ENCODE results near the gene TAS1R2.
"Not testable (repeated sequence)": the region's sequence is repeated elsewhere in the genome, so short reads cannot be mapped to it uniquely, and the experiment has no call there.

The TAS1R2 gene

DNA sequence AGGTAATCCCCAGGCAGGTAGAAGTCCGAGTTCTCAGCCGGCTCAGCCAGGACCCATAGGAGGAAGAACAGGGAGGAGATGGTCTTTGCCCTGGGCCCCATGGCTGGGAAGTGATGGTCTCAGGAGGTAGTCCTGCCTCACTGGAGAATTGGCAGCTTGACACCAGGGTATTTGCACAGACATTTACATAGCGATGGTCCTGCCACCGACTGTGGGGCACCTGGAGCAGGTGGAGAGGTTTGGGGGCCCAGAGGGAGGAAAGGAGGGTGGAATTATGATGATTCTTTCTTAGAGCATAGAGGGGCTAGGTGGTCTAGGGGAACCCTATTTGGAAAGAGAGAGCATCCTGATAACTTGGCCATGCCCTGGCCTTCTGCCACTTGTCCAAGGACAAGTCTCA is at the start of gene TAS1R2:
TSS of gene TAS1R2 (minus strand) at position 101 of the 400 bp plus-strand sequence. CDS start at position 101, 0 bp downstream.
- DNase-seq, result no peak

DNA sequence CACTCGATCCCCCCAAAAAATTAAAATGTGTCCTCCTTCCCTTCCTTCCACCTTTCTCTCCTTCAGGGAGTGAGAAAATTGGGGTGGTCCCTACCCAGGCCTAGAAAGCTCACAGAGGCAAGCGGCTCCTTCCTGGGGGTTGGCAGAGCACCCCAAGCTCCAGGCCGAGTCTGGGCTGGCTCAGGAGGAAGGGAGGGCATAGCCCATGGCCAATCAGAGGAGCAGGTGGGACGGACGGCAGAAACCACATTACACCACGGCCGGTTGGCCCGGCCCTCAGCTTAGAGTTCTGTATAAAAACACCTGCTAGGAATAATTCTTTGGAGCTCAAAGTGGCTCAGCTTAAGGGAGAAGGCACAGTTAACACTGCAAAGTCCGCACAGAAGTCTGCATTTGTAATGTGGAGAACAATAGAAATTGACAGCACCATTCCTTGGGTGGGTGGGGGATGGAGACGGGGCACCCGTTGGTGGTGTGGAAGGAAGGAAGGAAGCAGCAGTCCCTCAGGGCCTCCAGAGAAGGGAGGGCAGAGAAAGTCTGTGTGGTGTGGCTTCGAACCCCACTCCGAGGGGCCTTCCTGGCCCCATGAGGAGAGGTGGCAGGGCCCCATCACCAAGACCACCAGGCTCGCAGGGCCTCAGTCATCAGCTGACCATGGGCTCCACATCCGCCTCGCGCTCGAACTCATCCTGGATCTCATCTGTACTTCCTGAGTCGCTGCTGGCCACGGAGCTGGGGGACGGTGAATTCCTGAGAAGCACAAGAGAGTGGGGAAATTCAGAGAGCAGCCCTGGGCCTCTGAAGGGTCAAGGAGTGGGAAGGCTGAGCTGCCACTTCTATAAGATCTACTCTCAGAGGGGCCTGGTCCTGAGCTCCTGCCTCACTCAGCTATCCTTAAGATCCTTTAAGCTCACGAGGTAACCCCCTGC is 48.7 kb upstream of the TAS1R2 start:
- DNase-seq, result peak; percentile 65

DNA sequence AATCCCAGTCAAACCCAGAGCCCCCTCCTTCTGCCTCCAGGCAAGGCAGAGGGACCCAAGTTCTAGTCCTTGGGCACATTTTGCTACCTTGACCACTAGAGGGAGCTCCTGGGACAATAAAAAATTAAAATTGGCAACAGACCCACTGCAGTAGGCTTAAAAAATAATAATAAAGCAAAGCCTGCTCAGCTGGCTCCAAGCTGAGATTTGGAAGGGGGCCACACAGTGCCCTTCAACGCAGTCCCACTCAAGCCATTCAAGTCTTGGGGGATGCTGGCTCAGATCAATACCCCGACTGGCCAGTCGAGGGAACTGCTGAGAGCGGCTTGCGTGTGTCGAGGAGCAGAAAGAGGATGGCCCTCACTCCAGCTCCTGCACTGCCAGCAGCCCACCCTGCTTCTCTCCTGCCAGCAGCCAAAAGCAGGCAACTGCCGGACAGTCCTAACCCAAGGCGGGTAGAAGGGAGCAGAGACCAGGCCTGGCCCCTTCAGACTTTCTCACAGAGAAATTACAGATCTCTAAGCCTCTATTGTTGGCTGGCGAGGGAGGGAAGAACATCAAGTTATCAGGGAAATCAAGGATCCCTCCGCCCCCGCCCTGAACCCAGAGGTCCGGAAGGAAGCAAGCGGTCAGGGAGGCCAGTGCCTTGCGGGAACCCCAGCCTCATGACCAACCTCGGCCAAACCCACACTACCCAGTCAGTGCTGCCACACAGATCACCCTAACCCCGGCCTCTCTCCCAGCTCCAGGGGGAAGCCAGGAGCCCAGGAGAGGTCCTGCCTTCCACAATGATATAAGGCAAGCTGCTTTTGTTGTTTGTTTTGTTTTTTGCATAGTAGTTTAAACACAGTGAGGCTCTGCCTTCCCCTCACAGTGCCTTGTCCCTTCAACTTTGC is 47.8 kb upstream of the TAS1R2 start:
- DNase-seq, result peak; percentile 38

DNA sequence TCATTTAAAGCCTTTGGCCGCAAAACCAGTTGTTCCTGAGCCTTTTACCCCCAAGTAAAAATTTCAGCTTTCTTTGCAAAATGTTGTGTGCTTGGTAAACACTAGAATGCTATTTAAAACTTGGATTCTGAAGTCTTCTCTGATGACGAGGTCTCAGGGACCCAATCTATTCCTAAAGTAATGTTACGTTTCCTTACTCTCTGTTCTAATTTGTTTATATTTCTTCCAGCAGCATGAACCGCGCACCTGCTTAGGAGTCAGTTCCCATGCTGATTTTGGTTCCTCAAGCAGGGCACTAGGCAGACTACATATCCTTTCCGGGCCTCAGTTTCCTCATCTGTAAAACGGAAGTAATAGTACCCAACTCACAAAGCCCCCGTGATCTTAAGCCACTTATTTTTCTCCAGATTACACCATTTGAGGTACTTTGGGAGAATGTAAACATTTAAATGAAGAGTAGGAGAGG is 43.9 kb upstream of the TAS1R2 start:
- DNase-seq, result no peak

DNA sequence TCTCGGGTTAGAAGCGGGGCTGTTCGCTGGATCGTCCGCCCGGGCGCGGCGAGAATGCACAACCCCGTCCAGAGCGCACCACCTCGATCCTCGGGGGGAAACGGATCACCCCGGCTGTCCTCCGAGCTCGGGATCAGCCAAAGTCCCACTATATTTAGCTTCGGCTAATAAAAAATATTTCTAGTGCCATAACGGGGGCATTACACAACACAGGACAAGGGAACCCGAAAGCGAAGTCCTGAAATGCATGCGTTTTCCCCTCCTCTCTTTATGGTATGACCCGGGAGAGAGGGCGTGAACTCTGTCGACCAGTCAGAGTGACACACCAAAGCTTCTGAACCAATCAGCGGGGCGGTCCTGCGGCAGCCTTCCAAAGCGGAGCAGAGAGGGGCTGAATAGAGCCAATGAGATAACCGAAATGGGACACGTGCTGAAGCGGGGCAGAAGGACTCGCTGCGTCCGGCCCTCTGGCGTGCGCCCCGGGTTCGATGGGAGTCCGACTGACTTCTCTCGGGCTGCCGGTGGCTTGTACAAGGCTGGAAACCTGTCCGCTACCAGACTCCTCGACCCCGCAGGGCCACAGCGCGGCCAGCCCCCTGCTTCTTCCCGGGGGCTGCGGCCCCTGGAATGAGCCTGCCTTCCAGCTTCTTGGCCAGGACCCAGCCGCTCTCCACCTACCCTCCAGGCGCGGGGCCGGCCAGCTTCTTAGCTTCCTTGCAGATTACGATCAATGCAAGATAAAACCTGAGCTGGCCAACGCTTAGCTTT is 43.2 kb upstream of the TAS1R2 start, which contains the start of gene ALDH4A1:
TSS of gene ALDH4A1 (minus strand) at position 33 of the 768 bp plus-strand sequence. CDS start at position 1, 32 bp downstream.
- DNase-seq, result peak; percentile 98

DNA sequence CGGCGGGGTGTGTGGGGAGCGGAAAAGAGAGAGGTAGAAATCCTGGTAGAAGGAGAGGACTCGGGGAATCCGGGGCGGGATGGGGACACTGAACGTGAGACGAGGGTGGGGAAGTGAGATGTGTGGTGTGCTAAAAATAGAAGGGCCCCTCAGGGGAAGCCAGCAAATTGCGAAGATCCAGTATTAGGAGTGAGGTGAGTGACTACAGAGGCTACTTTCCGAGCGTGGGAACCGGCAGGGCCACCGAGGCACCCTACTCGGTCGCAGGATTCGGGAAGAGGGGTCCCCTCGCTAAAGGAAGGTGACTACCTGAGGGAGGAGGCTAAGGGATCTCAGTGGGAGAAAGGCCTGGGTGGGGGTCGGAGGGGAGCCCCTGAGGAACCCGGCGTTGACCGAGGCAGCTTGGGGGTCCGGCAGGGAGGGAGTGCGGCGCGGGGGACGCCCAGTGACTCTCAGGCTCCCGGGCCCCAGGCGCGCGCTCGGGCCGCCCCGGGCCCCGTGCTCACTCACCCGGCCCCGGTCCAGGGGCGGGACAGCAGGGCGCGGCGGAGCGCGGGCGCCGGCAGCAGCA is 42.6 kb upstream of the TAS1R2 start:
- peak; percentile 33 for DNase-seq

DNA sequence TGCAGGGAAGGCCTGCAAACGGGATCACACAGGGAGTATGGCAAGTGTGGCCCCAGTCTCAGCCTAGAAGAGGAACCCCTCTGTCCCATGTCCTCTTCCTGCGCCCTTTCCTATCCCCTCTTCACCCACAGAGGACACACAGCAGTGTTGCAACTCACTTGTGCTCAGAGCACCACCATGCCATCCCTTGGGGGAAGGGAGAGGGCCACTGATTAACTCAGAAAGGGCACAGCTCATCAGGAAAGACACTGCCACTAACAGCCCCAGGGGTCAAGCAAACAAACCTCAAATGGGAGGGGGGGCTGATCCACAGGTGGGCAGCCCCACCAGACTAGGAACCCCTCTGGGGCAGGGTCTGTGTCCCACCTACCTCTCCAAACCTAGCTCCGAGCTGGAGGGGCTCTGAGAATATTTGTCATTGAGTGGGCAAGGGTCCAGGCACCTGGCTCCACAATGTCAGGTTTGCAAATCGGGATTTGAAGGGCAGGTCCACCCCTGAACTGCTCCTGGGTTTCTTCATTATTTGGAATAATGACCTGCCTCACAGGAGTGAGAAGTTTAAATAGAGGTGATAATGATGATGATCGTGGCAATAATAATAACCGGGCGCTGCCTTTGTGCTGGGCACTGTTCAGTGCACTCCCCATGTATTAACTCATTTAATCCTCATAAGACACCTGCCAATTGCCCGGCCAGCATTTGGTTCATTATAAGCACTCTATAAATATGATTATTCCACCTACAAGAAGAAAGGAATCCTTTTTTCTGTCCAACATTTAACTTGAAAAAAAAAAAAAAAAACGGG is 41.9 kb upstream of the TAS1R2 start:
- peak; percentile 59 for DNase-seq

DNA sequence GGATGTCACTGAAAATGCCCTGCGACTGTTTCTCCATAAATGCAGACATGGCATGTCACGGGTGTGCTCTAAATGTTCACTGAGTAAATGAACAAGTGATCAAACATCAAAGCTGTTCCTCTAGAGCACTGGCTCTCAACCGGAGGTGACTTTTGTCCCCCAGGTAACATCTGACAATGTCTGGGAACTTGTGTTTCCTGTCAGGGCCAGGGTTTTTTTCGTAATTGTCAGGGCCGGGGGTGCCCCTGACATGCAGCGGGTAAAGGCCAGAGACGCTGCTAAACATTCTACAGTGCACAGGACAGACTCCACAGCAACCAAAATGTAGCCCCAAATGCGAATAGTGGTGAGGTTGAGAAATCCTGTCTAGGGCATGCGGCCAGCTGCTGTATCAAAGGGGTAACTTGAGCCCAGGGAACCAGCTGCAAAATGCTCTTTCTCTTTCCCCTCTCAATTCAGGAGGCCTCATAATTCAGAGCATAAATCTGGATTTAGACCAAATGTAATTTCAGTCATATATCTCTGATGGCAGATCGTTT is 40.9 kb upstream of the TAS1R2 start:
- DNase-seq, result peak; percentile 47

DNA sequence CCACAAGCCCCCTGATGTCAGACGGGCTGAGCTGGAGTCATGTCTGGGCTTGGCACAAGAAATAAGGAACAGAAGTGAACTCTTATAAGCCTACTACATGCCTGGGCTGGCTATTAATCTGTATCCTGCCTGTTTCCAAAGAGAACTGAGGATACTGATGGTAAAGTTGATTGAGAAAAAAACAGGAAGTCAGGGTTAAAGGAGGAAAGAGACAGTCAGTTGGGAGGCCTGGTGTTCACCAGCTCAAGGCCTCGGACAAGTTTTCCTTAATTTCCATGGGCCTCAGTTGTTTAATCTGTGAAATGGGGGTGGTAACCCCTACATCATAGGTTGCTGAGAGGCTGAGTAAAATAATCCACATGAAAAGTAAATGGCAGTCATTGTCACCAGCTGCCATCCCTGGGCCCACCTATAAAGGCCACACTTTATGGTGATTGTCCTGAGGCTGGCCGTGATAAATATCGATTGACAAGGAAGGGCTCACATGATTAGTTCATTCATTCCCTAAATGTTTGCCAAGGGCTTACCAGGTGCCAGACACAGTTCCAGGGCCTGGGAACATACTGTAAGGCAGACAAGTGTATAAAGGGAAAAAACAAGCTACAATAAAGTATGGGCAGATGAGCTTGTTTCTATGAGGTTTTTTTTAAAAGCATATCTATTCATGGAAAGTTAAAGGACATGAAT is 40.0 kb upstream of the TAS1R2 start:
- no peak for DNase-seq

DNA sequence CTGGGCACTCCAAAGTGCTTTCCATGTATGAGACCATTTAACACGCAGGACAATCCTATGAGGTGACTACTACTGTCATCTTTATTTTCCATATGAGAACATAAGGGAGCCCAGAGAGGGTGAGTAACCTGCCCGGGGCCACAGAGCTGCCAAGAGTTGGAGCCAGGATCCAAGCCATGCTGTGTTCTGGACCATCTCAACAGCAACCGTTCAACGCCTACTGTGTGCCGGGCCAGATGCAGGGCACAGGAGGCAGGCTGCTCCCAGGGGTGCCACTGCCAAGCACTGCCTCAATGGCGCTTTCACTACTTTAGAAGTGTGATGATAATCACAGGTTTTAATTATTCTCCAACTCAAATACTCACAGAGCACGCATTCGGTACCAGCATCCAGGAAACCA is 39.1 kb upstream of the TAS1R2 start:
- no peak for DNase-seq

DNA sequence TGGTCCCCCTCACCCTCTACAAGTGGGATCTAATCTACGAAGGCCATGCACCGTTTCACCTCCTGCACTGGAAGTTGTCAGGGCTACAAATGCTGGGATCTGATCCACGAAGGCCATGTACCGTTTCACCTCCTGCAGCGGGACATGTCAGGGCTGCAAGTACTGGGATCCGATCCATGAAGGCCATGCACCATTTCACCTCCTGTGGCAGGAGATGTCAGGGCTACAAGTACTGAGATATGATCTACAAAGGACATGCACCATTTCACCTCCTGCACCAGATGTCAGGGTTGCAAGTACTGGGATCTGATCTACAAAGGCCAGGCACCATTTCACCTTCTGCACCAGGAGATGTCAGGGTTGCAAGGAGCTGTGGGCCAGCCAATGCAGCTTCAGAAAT is 35.9 kb upstream of the TAS1R2 start:
- DNase-seq, result no peak

DNA sequence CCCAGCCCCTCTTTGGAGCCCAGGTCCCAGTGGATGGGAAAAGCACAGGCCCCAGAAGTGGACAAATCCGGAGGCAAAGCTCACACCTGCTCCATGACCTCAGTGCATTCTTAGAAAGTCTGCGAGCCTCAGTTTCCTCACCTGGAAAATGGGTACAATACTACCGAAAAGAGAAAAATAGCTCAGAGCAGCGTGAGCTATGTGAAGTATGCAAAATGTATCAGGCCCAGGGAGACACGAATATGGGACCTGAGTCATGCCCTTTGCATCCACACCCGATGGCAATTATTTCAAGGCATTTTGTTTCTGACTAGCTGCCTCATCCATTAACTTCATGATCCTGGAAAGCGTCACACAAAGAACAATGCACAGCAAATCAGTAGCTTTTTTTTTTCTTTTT is 33.7 kb upstream of the TAS1R2 start:
- no peak for DNase-seq

DNA sequence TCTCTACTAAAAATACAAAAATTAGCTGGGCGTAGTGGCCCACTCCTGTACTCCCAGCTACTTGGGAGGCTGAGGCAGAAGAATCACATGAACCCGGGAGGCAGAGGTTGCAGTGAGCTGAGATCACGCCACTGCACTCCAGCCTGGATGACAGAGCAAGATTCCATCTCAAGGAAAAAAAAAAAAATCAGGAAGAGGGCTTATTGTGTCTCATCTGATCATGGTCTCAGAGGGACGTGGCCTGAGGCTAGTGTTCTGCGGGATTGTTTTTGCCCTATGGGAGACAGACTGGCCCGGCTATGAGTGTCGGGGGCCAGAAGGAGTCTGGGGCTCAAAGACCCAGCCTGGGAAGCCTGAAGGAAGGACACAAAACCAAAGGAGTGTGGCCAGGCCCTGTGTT is 32.4 kb upstream of the TAS1R2 start:
- DNase-seq, result not testable (repeated sequence)

DNA sequence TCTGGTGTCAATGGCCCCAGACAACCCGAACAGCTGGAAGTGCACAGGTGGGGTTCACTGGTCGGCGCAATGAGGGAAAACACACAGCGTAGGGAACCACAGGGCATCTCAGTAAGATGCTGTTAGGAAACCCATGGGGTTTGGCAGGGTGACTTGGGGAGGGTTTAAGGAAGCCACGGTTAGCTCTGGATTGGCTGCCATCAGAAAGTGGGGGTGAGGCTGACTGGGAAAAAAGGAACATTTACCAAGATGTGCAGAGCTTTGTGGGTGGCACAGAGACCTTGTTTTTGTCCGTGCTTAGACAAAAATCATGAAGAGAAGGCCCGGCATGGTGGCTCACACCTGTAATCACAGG is 31.9 kb upstream of the TAS1R2 start:
- peak; percentile 2 for DNase-seq

DNA sequence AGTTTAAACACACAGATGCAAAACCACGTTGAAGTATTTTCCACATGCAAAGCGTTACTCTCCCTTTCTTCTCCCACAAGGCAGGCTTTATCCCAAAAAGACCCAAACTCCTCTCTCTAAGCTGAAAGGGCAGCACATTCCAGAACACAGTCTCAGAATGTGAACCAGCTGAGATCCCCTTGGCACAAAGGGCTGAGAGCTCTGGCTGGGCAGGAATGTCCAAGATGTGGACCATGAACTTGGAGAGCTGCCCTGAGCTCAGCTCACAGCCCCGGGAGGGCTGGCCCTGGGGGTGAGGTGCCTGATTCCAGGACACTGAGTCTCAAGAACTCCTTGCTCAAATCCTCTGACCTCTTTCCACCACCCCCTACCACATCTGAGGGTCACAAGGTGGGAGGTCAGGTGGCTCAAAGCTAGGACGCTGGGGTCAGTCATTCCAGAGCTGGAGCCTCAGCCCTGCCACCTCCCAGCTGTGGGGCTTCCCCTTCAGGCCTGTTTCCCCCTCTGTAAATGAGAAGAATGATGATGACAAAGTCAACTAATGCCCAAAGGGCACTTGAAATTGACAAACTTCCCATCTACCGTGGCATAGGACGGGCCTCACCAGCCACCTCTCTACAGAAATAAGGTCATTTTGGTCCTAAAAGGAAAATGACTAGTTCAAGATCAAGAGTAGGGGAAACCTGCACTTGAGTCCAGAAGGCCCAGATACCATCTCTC is 31.4 kb upstream of the TAS1R2 start:
- DNase-seq, result no peak

DNA sequence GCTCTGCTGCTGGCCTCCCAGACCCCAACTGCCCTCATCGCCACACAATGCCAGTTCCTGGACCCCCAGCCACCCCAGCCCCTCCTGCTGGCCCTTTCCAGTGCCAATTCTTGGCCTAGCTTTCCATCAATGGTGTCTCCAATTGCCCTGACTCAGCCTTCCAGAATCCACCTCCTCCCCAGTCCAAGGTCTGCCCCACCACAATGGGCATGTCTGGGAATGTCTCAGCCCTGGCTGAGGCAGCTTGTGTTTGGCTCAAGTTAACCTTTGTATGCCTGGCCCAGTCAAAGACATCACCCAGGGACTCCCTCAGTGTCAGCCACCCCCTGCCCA is 26.5 kb upstream of the TAS1R2 start:
- no peak for DNase-seq

DNA sequence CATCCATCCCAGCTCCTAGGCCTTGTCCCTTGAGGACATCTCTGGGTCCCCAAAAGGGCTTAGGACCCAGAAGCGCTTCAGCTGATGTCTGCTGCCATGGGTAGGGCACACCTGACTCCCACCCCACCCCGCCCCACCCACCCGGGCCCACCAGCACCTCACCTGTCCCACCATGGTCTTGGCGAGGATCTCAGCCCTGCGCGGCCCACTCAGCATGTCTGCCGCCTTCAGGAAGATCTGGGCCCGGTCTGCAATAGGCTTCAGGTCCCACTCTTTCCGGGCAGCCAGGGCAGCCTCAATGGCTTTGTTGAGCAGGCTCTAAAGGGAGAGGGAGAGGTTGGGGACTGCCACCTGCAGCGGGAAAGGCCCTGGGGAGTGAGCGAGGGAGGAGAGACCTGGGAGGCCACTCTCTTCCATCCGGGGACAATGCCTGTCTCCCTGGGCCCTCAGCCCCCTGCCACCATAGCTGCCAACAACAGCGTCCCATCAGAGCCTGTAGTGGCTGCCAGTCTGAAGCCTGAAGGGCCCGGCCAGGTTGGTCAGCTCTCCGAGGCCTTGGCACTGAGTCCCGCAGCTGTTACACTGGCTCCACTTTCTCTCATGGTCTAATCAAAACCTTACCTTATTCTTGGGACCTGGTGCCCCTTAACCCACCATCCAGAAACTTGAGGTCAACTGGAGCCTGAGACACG is 26.0 kb upstream of the TAS1R2 start:
- no peak for DNase-seq

DNA sequence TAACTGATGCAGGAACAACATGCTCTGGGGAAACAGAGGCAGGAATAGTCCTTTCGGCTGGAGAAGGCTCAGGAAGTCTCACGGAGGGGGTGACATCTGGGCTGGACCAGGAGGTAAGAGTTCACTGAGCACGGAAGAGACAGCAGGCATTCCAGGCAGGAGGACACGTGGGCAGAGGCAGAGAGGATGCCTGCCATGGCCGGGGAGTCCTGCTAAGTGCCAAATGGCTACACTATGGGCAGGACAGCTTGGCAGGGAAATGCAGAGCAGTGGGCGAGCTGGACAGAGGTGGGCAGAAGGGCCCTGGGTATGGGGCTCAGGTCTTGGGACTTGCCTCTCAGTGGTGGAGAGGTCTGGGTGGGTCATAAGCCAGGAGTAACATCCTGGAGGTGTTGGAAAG is 25.3 kb upstream of the TAS1R2 start:
- no peak for DNase-seq

DNA sequence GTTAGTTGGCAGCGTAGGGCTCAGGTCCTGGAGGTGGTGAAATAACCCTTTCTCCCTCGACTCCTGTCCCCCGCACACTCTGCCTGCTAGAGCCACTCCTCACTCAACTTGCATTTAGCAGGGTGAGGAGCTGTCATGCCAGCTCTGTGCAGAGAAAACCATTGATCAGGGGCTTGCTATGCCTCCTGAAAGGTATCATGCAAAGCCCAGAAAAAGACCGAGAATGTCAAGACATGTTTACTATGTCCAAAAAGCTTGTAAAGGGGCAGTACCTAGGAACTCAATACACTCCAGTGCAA is 24.9 kb upstream of the TAS1R2 start:
- no peak for DNase-seq

Data from MV-4-11 (cell line).